K562 (cell line): ENCODE results near the gene NUDT2. TPM values are rescaled to one million over a fixed set of nuclear protein-coding genes. Genes with fewer than 3 reads are reported as not detected.

Experiments used
- ATAC-seq: fragments of 200-7000 bp; cut with Tn5 transposase; 3 replicates; pipeline ENCODE4 v1.9.1; 2020; ENCODE audit warnings: moderate library complexity
- BruUV-seq: library from RNA; stranded (reverse); fragments of 400-500 nt; replicated peaks from 2 replicates; lab custom pipeline; 2021; lab: Mats Ljungman, UMichigan
- CTCF ChIA-PET: fragments of 300-600 bp; formaldehyde crosslinking; extraction: SDS; loops from one replicate; lab custom pipeline; 2021; ENCODE audit warnings: low intra/inter-chr PET ratio; lab: Yijun Ruan, JAX
- POLR2A ChIA-PET: fragments of 300-600, 350-650 bp; sonication (Branson Sonifier 250); formaldehyde crosslinking; extraction: SDS; loops from one replicate; lab custom pipeline; 2021; ENCODE audit warnings: antibody characterized with exemption, inconsistent platforms; lab: Yijun Ruan, JAX
- DNase-seq, 4 experiments: peaks; one replicate each; pipeline versions ENCODE4 v3.0.0 to v3.0.0-alpha.2; 2011 to 2018; ENCODE audit warnings: low spot score in 3 of 4, mixed read lengths in 3 of 4; ENCODE audit errors: extremely low read depth in 1 of 4
- FAIRE-seq: peaks from 2 replicates; lab custom pipeline; 2011; peaks lifted over from hg19 to GRCh38; lab: Jason Lieb, UNC
- H2AFZ ChIP-seq: 2 replicates; pipeline ENCODE4 v1.6.0; 2011; ENCODE audit warnings: low read depth, low read length, control low read depth, inconsistent platforms
- H3K27ac ChIP-seq: fragments of 200-600 bp; 3 replicates; pipeline ENCODE4 v1.8.0; 2011; ENCODE audit warnings: low read depth, mild to moderate bottlenecking, control low read depth, inconsistent platforms, low read length, moderate library complexity, mixed read lengths; ENCODE audit errors: extremely low read depth
- H3K27me3 ChIP-seq, 2 experiments: fragments of 300-600 bp in 1 of 2; 2 replicates in 1 of 2; 3 replicates in 1 of 2; pipeline versions ENCODE4 v1.6.0 to v1.8.0; 2011; ENCODE audit warnings: inconsistent platforms in 2 of 2, low read length in 2 of 2, mild to moderate bottlenecking in 1 of 2, mixed read lengths in 1 of 2, moderate library complexity in 1 of 2; ENCODE audit not compliant: control insufficient read depth in 2 of 2, insufficient read depth in 2 of 2
- H3K36me3 ChIP-seq: fragments of 300-600 bp; 3 replicates; pipeline ENCODE4 v1.8.0; 2011; ENCODE audit warnings: mild to moderate bottlenecking, low read length, inconsistent platforms; ENCODE audit not compliant: control insufficient read depth, insufficient read depth
- H3K4me1 ChIP-seq, 2 experiments: fragments of 200-600 bp in 1 of 2; replicated peaks in 1 of 2; 2 replicates in 1 of 2; 3 replicates in 1 of 2; pipeline versions ENCODE4 v1.5.1 to v1.8.0; 2011; ENCODE audit warnings: inconsistent platforms in 2 of 2, low read length in 2 of 2, mild to moderate bottlenecking in 1 of 2, mixed read lengths in 1 of 2, moderate library complexity in 1 of 2; ENCODE audit not compliant: control insufficient read depth in 2 of 2, insufficient read depth in 2 of 2
- H3K4me2 ChIP-seq: 2 replicates; pipeline ENCODE4 v1.6.1; 2011; ENCODE audit warnings: low read length, control low read depth, inconsistent platforms, mixed read lengths; ENCODE audit not compliant: insufficient read depth
- H3K4me3 ChIP-seq: fragments of 200-600 bp; sonication (generic), shearing (Covaris generic); 2 replicates; pipeline ENCODE4 v1.5.1; 2016; ENCODE audit warnings: control low read depth, inconsistent platforms
- H3K79me2 ChIP-seq: fragments of 200-600 bp; 3 replicates; pipeline ENCODE4 v1.8.0; 2011; ENCODE audit warnings: low read length, inconsistent platforms; ENCODE audit not compliant: control insufficient read depth, insufficient read depth
- H3K9ac ChIP-seq, 2 experiments: 2 replicates each; pipeline versions ENCODE4 v1.6.0 to v1.6.1; 2011; ENCODE audit warnings: low read depth in 2 of 2, low read length in 2 of 2, control low read depth in 1 of 2, inconsistent platforms in 1 of 2, mild to moderate bottlenecking in 1 of 2, mixed read lengths in 1 of 2; ENCODE audit not compliant: insufficient read depth in 1 of 2
- H3K9me1 ChIP-seq: one replicate; pipeline ENCODE4 v1.6.0; 2011; ENCODE audit warnings: inconsistent platforms, mild to moderate bottlenecking, low read length, moderate library complexity; ENCODE audit not compliant: control insufficient read depth, insufficient read depth
- H3K9me3 ChIP-seq: replicated peaks from 2 replicates; pipeline ENCODE4 v1.5.1; 2011; ENCODE audit warnings: low read depth, low read length, inconsistent platforms; ENCODE audit not compliant: control insufficient read depth, insufficient read depth
- H4K20me1 ChIP-seq: replicated peaks from 2 replicates; pipeline ENCODE4 v1.6.1; 2011; ENCODE audit warnings: low read length, inconsistent platforms, mixed read lengths; ENCODE audit not compliant: control insufficient read depth, insufficient read depth
- CEBPG ChIP-seq, 3 experiments: fragments of 200-800 bp in 1 of 3; sonication (Bioruptor generic) in 1 of 3; sonication (generic) in 1 of 3; formaldehyde crosslinking in 1 of 3; IDR thresholded peaks in 2 of 3; conservative IDR thresholded peaks in 1 of 3; 2 replicates each; pipeline versions ENCODE4 v1.6.1 to v1.8.0; 2016 to 2022; ENCODE audit warnings: missing compliant biosample characterization in 2 of 3, missing genetic modification characterization in 2 of 3, mild to moderate bottlenecking in 1 of 3, missing genetic modification reagents in 1 of 3
- ELF2 ChIP-seq: fragments of 250-450 bp; sonication (Bioruptor Pico); IDR thresholded peaks from 2 replicates; pipeline ENCODE4 v1.5.0; 2021; ENCODE audit warnings: mild to moderate bottlenecking
- ELF4 ChIP-seq: fragments of 450-650 bp; formaldehyde crosslinking; IDR thresholded peaks from 2 replicates; pipeline ENCODE4 v1.4.0; 2022; ENCODE audit warnings: missing genetic modification characterization
- RBM34 ChIP-seq: fragments of 200-400 bp; formaldehyde crosslinking; IDR thresholded peaks from 2 replicates; pipeline ENCODE4 v1.6.1; 2018; ENCODE audit warnings: low read length, borderline replicate concordance; ENCODE audit not compliant: insufficient read depth
- RFX1 ChIP-seq: fragments of 450-650 bp; IDR thresholded peaks from 2 replicates; pipeline ENCODE4 v1.6.1; 2016; ENCODE audit warnings: mild to moderate bottlenecking, moderate library complexity
- ZKSCAN3 ChIP-seq: fragments of 250-450 bp; sonication (Bioruptor Pico); IDR thresholded peaks from 2 replicates; pipeline ENCODE4 v1.4.0; 2020
- WGBS: fragments of 100-300 bp; shearing (Covaris generic); methylation state at CpG from one replicate; pipeline ENCODE4 v1.1.6; 2016; ENCODE audit warnings: low coverage, mixed read lengths; ENCODE audit not compliant: insufficient coverage; ENCODE audit errors: missing lambda C conversion rate; 5-methylcytosine and 5-hydroxymethylcytosine counted together
- in situ Hi-C: fragments of 300-500 bp; cut with MboI; formaldehyde crosslinking; loops from 4 replicates; pipeline ENCODE4 v1.15.0; 2018; ENCODE audit warnings: inconsistent platforms, mixed read lengths
- intact Hi-C: fragments of 100-400 bp; cut with micrococcal nuclease; formaldehyde crosslinking; loops from 2 replicates; pipeline ENCODE4 v1.14.2; 2022
- polyA plus RNA-seq, 8 experiments: library from polyadenylated mRNA; depleted of rRNA in 4 of 8; stranded (reverse) in 5 of 8; unstranded in 3 of 8; fragments of >200 nt; fragmentation: Nextera tagmentation in 2 of 8; fragmentation: Illumina TruSeq in 1 of 8; extraction: Ambion mirVana in 2 of 8; extraction: Trizol in 1 of 8; gene quantifications; 2 replicates each; pipeline versions ENCODE4 v1.2.1 to v1.2.3, GENCODE V29; 2011 to 2014; ENCODE audit warnings: inconsistent platforms in 1 of 8, missing spikeins in 1 of 8
- total RNA-seq, 7 experiments: library from RNA; depleted of rRNA in 6 of 7; stranded (reverse); fragments of >200 nt in 6 of 7; fragmentation: Illumina TruSeq in 2 of 7; extraction: Trizol in 2 of 7; gene quantifications; 2 replicates each; pipeline versions ENCODE4 v1.2.1 to v1.2.3, GENCODE V29; 2011 to 2021; ENCODE audit warnings: low replicate concordance in 1 of 7
- TF ChIP-seq, protein P1 (sequence below): fragments of 450-650 bp; formaldehyde crosslinking; IDR thresholded peaks from 2 replicates; pipeline ENCODE4 v1.4.0; 2020; ENCODE audit warnings: mild to moderate bottlenecking, moderate library complexity
- TF ChIP-seq, protein P2 (sequence below): fragments of 450-650 bp; IDR thresholded peaks from 2 replicates; pipeline ENCODE4 v1.6.1; 2017; ENCODE audit warnings: antibody characterized with exemption
- TF ChIP-seq, protein P3 (sequence below): IDR thresholded peaks from 2 replicates; pipeline ENCODE4 v1.6.1; 2012; ENCODE audit warnings: low read depth, low read length, improper control_type of control experiment, borderline replicate concordance
- TF ChIP-seq, protein P4 (sequence below): fragments of 250-450 bp; sonication (Bioruptor Pico); IDR thresholded peaks from 2 replicates; pipeline ENCODE4 v1.9.0; 2021; ENCODE audit warnings: mild to moderate bottlenecking, inconsistent platforms

Gene NUDT2
- total and polyA plus RNA-seq, 9 of the 15 experiments (the other 6 are each of a cell fraction or from before 2014, with no cell fraction given) = 11.5 to 28.1 (median 19.0) TPM

DNA sequence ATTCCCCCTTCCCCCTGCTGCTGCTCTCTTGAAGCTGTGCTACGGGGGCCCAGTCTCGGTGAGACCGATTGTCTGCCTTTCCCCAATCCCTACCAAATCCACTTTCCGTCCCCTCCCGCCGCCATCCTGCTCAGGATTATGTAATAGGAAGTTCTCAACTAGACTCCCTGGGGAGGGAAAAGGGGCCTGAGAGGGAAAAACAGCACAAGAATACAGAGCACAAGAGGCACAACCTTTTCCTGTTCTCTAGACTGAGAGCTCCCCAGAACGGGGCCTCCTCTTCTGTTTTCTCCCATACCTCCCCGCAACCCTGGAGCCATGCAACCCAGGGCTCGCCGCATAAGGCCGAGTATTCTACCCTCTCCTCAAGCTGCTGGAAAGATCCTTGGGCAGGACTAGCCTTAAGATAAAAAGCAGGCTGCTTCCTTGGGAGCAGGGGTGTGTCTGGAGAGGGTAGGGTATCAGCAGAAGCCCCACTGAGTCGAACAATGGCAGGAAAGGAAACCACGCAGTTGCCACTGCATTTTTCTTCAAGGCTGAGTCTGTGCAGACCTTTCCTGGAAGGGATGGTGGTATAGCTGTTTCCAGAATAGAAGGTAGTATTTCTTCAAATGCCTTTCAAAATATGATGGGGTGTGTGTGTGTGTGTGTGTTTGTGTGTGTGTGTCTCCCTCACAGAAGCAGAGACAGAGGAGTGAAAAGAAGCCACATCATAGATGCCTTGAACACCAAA is 34.4 kb downstream of the NUDT2 start:
- Histone ChIP-seq H3K27ac (no peak overlapping the region), H3K27me3 (peaks cover 0 to 7% of the 10 kb centered on the region in 2 experiments; a peak in 1 of 5 replicates), H2AFZ (no peak overlapping the region), H4K20me1 (no peaks in the 10 kb centered on the region), H3K4me3 (no peak overlapping the region), H3K36me3 (no peaks in the 10 kb centered on the region), H3K9me3 (no peaks in the 10 kb centered on the region), H3K4me1 (no peaks in the 10 kb centered on the region), H3K9me1 (no peaks in the 10 kb centered on the region), H3K79me2 (no peaks in the 10 kb centered on the region), H3K4me2 (no peak overlapping the region), H3K9ac (no peak overlapping the region)
- POLR2A ChIA-PET = interaction anchor here (0.5 to 1.1 kb wide), 3 partner anchors 11 to 85 kb away, joined by 3 to 4 read pairs (median 3); no protein-coding TSS in a partner anchor
- in situ Hi-C loops (no loop called here), intact Hi-C loops (no loop called here)
- FAIRE-seq (no peak), ATAC-seq (no peak), DNase-seq (no peak)
- 17% methylated on average over 12 of the region's 13 CpGs for WGBS
- no TSS peak for BruUV-seq
- CTCF ChIA-PET = no interaction called here
- TF ChIP-seq ZKSCAN3 = no peak
- TF ChIP-seq, protein P1, sequence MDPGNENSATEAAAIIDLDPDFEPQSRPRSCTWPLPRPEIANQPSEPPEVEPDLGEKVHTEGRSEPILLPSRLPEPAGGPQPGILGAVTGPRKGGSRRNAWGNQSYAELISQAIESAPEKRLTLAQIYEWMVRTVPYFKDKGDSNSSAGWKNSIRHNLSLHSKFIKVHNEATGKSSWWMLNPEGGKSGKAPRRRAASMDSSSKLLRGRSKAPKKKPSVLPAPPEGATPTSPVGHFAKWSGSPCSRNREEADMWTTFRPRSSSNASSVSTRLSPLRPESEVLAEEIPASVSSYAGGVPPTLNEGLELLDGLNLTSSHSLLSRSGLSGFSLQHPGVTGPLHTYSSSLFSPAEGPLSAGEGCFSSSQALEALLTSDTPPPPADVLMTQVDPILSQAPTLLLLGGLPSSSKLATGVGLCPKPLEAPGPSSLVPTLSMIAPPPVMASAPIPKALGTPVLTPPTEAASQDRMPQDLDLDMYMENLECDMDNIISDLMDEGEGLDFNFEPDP = no peak
- TF ChIP-seq ELF4 = no peak
- TF ChIP-seq, protein P2, sequence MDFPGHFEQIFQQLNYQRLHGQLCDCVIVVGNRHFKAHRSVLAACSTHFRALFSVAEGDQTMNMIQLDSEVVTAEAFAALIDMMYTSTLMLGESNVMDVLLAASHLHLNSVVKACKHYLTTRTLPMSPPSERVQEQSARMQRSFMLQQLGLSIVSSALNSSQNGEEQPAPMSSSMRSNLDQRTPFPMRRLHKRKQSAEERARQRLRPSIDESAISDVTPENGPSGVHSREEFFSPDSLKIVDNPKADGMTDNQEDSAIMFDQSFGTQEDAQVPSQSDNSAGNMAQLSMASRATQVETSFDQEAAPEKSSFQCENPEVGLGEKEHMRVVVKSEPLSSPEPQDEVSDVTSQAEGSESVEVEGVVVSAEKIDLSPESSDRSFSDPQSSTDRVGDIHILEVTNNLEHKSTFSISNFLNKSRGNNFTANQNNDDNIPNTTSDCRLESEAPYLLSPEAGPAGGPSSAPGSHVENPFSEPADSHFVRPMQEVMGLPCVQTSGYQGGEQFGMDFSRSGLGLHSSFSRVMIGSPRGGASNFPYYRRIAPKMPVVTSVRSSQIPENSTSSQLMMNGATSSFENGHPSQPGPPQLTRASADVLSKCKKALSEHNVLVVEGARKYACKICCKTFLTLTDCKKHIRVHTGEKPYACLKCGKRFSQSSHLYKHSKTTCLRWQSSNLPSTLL = no peak
- no peak for TF ChIP-seq RBM34
- no peak for TF ChIP-seq CEBPG (CRISPR knock-in tag; IDR thresholded peaks at IDR 0.05)
- no peak for TF ChIP-seq CEBPG (tag; conservative IDR thresholded peaks at IDR 0.05 in 1 of 2, IDR thresholded peaks at IDR 0.05 in 1 of 2)
- TF ChIP-seq, protein P3, sequence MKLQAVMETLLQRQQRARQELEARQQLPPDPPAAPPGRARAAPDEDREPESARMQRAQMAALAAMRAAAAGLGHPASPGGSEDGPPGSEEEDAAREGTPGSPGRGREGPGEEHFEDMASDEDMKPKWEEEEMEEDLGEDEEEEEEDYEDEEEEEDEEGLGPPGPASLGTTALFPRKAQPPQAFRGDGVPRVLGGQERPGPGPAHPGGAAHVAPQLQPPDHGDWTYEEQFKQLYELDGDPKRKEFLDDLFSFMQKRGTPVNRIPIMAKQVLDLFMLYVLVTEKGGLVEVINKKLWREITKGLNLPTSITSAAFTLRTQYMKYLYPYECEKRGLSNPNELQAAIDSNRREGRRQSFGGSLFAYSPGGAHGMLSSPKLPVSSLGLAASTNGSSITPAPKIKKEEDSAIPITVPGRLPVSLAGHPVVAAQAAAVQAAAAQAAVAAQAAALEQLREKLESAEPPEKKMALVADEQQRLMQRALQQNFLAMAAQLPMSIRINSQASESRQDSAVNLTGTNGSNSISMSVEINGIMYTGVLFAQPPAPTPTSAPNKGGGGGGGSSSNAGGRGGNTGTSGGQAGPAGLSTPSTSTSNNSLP = no peak
- TF ChIP-seq, protein P4, sequence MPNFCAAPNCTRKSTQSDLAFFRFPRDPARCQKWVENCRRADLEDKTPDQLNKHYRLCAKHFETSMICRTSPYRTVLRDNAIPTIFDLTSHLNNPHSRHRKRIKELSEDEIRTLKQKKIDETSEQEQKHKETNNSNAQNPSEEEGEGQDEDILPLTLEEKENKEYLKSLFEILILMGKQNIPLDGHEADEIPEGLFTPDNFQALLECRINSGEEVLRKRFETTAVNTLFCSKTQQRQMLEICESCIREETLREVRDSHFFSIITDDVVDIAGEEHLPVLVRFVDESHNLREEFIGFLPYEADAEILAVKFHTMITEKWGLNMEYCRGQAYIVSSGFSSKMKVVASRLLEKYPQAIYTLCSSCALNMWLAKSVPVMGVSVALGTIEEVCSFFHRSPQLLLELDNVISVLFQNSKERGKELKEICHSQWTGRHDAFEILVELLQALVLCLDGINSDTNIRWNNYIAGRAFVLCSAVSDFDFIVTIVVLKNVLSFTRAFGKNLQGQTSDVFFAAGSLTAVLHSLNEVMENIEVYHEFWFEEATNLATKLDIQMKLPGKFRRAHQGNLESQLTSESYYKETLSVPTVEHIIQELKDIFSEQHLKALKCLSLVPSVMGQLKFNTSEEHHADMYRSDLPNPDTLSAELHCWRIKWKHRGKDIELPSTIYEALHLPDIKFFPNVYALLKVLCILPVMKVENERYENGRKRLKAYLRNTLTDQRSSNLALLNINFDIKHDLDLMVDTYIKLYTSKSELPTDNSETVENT (CRISPR knock-in tag) = no peak
- no peak for TF ChIP-seq ELF2 (CRISPR knock-in tag)
- no peak for TF ChIP-seq RFX1
